Thymus (tissue), 11 donors: ENCODE results near the gene RBFOX2. TPM values are rescaled to one million over a fixed set of nuclear protein-coding genes. Genes with fewer than 3 reads are reported as not detected.

Source experiments
- DNase-seq, 9 donors: peaks; one replicate each; pipeline ENCODE4 v3.0.0-alpha.2; 2013; ENCODE audit warnings: low spot score in 9 of 9, low read depth in 6 of 9, missing footprints in 1 of 9
- H3K27ac ChIP-seq, 2 donors: one replicate each; pipeline ENCODE4 v1.5.1; 2013; ENCODE audit warnings: control low read depth in 1 of 2, low read depth in 1 of 2, low read length in 1 of 2, mild to moderate bottlenecking in 1 of 2, moderate library complexity in 1 of 2
- H3K27me3 ChIP-seq, 2 donors: one replicate each; pipeline ENCODE4 v1.5.1; 2013; ENCODE audit warnings: low read length in 1 of 2; ENCODE audit not compliant: control insufficient read depth in 2 of 2, insufficient read depth in 1 of 2
- H3K36me3 ChIP-seq, 2 donors: one replicate each; pipeline ENCODE4 v1.5.1; 2013; ENCODE audit warnings: low read length in 1 of 2, mild to moderate bottlenecking in 1 of 2, moderate library complexity in 1 of 2; ENCODE audit not compliant: control insufficient read depth in 2 of 2, insufficient read depth in 2 of 2
- H3K4me1 ChIP-seq, 2 donors: one replicate each; pipeline ENCODE4 v1.5.1; 2013; ENCODE audit warnings: low read length in 2 of 2; ENCODE audit not compliant: control insufficient read depth in 2 of 2, insufficient read depth in 2 of 2
- H3K4me3 ChIP-seq, 2 donors: one replicate each; pipeline ENCODE4 v1.5.1; 2013; ENCODE audit warnings: low read length in 2 of 2, control low read depth in 1 of 2, mild to moderate bottlenecking in 1 of 2
- H3K9me3 ChIP-seq, 2 donors: one replicate each; pipeline ENCODE4 v1.5.1; 2013; ENCODE audit warnings: low read length in 1 of 2, mild to moderate bottlenecking in 1 of 2; ENCODE audit not compliant: control insufficient read depth in 2 of 2, insufficient read depth in 1 of 2
- whole genome bisulfite sequencing: extraction: QIAGEN DNeasy Blood & Tissue Kit; methylation state at CpG from one replicate; pipeline ENCODE4 v1.1.7; 2013; 5-methylcytosine and 5-hydroxymethylcytosine counted together
- polyA plus RNA-seq: library from polyadenylated mRNA; stranded (reverse); fragments of 200-250 nt; gene quantifications from one replicate; pipeline ENCODE4 v1.2.3, GENCODE V29; 2013
- total RNA-seq: library from RNA; stranded (reverse); fragments of 120-200 nt; gene quantifications from one replicate; pipeline ENCODE4 v1.2.4, GENCODE V29; 2013
- donor health status: healthy.

The RBFOX2 gene
- total and polyA plus RNA-seq, 2 donors: 10.2 to 14.9 TPM

GRCh38 chr22:35870517-35871293 lies 157.9 kb downstream of the RBFOX2 start:
- Histone ChIP-seq H3K36me3 (no peaks in the 10 kb centered on the region), H3K27ac (no peak overlapping the region), H3K4me3 (no peak overlapping the region), H3K4me1 (no peaks in the 10 kb centered on the region), H3K9me3 (no peaks in the 10 kb centered on the region), H3K27me3 (no peaks in the 10 kb centered on the region)
- no peak for DNase-seq
- 95% methylated on average over 3 of the region's 3 CpGs for WGBS

GRCh38 chr22:35868938-35869337 lies 159.7 kb downstream of the RBFOX2 start:
- Histone ChIP-seq H3K27me3 (no peaks in the 10 kb centered on the region), H3K4me3 (no peak overlapping the region), H3K9me3 (no peaks in the 10 kb centered on the region), H3K27ac (no peak overlapping the region), H3K4me1 (no peaks in the 10 kb centered on the region), H3K36me3 (no peaks in the 10 kb centered on the region)
- 97% methylated on average over 5 of the region's 5 CpGs for WGBS
- DNase-seq: no peak

- Histone ChIP-seq H3K27ac (no peak overlapping the region), H3K4me1 (no peaks in the 10 kb centered on the region), H3K9me3 (no peaks in the 10 kb centered on the region), H3K36me3 (no peaks in the 10 kb centered on the region), H3K4me3 (no peak overlapping the region), H3K27me3 (no peaks in the 10 kb centered on the region)
- no peak for DNase-seq
- WGBS: 94% methylated on average over 3 of the region's 3 CpGs
These were observed 162.0 kb downstream of the RBFOX2 start for GRCh38 chr22:35866651-35867050.

- DNase-seq: no peak
- no peaks in the 10 kb centered on the region for H3K36me3 ChIP-seq
- no peaks in the 10 kb centered on the region for H3K9me3 ChIP-seq
- no peak overlapping the region for H3K4me3 ChIP-seq
- no peaks in the 10 kb centered on the region for H3K27me3 ChIP-seq
- H3K4me1 ChIP-seq: no peaks in the 10 kb centered on the region
- no peak overlapping the region for H3K27ac ChIP-seq
These were observed 164.0 kb downstream of the RBFOX2 start for GRCh38 chr22:35864545-35865165.

GRCh38 chr22:35863432-35863831 lies 165.2 kb downstream of the RBFOX2 start:
- Histone ChIP-seq H3K27me3 (no peaks in the 10 kb centered on the region), H3K27ac (no peak overlapping the region), H3K4me1 (no peaks in the 10 kb centered on the region), H3K4me3 (no peak overlapping the region), H3K9me3 (no peaks in the 10 kb centered on the region), H3K36me3 (no peaks in the 10 kb centered on the region)
- no peak for DNase-seq
- WGBS: 96% methylated on average over 5 of the region's 5 CpGs

- no peak for DNase-seq
- H3K27ac ChIP-seq: no peak overlapping the region
- WGBS: 96% methylated on average over 7 of the region's 7 CpGs
These were observed 165.9 kb downstream of the RBFOX2 start for GRCh38 chr22:35862697-35863096.

GRCh38 chr22:35861451-35861850 lies 167.2 kb downstream of the RBFOX2 start:
- no peak overlapping the region for H3K4me3 ChIP-seq
- H3K27me3 ChIP-seq: no peaks in the 10 kb centered on the region
- no peak overlapping the region for H3K27ac ChIP-seq
- H3K4me1 ChIP-seq: no peaks in the 10 kb centered on the region
- 98% methylated on average over 4 of the region's 4 CpGs for WGBS
- no peaks in the 10 kb centered on the region for H3K9me3 ChIP-seq
- no peaks in the 10 kb centered on the region for H3K36me3 ChIP-seq
- DNase-seq: no peak

More at GRCh38 chr22:35862697-35863096, 165.9 kb downstream of the RBFOX2 start:
- H3K4me3 ChIP-seq: no peak overlapping the region
- H3K36me3 ChIP-seq: no peaks in the 10 kb centered on the region
- H3K4me1 ChIP-seq: no peaks in the 10 kb centered on the region
- no peaks in the 10 kb centered on the region for H3K27me3 ChIP-seq
- no peaks in the 10 kb centered on the region for H3K9me3 ChIP-seq

GRCh38 chr22:35860837-35861236 lies 167.8 kb downstream of the RBFOX2 start:
- Histone ChIP-seq H3K27ac (no peak overlapping the region), H3K9me3 (no peaks in the 10 kb centered on the region), H3K27me3 (no peaks in the 10 kb centered on the region), H3K36me3 (no peaks in the 10 kb centered on the region), H3K4me3 (no peak overlapping the region), H3K4me1 (no peaks in the 10 kb centered on the region)
- no peak for DNase-seq
- 93% methylated on average over 3 of the region's 3 CpGs for WGBS

- Histone ChIP-seq H3K36me3 (no peaks in the 10 kb centered on the region), H3K27ac (no peak overlapping the region), H3K9me3 (no peaks in the 10 kb centered on the region), H3K4me3 (no peak overlapping the region), H3K27me3 (no peaks in the 10 kb centered on the region), H3K4me1 (no peaks in the 10 kb centered on the region)
- no peak for DNase-seq
- 97% methylated on average over 4 of the region's 4 CpGs for WGBS
These were observed 168.4 kb downstream of the RBFOX2 start for GRCh38 chr22:35860087-35860733.
